ENCODE measurements around the gene NIPAL4.

Gene NIPAL4

GRCh38 chr5:157456301-157456700 is 3.7 kb upstream of the NIPAL4 start:
- ChIA-PET CTCF (interaction anchor here (1.1 to 1.7 kb wide), 2 partner anchors 16 to 128 kb away, joined by 5 read pairs; no protein-coding TSS in a partner anchor), POLR2A (no interaction called here)
- TF ChIP-seq ZBTB48 (tag by site-specific recombination; IDR thresholded peaks at IDR 0.05): no peak
- no peak for TF ChIP-seq ZNF664 (tag by site-specific recombination; IDR thresholded peaks at IDR 0.05)
- no peak for TF ChIP-seq ZFP69B (tag by site-specific recombination; IDR thresholded peaks at IDR 0.05)
- no peak for TF ChIP-seq ZNF473 (tag by site-specific recombination; IDR thresholded peaks at IDR 0.05)
- TF ChIP-seq ZNF560 (tag by site-specific recombination; IDR thresholded peaks at IDR 0.05; ENCODE audit: borderline replicate concordance): no peak
- no peak for TF ChIP-seq ZNF548 (tag by site-specific recombination; IDR thresholded peaks at IDR 0.05)
- no peak for TF ChIP-seq RBAK (tag by site-specific recombination; IDR thresholded peaks at IDR 0.05)
- no peak for TF ChIP-seq ZNF629 (tag by site-specific recombination; IDR thresholded peaks at IDR 0.05)
- TF ChIP-seq SP7 (tag by site-specific recombination; IDR thresholded peaks at IDR 0.05): no peak
- no peak for TF ChIP-seq ATF2 (tag by site-specific recombination; IDR thresholded peaks at IDR 0.05; ENCODE audit: low read depth)

GRCh38 chr5:157457391-157457790 is 2.6 kb upstream of the NIPAL4 start:
- Histone ChIP-seq H3K4me3 (ENCODE audit: low read depth, low read length) (no peak overlapping the region), H3K4me1 (ENCODE audit: control insufficient read depth, insufficient read depth, low read length) (no peaks in the 10 kb centered on the region; the same call in 1 of the 2 replicates), H3K27ac (ENCODE audit: extremely low read depth, low read depth, low read length) (no peak overlapping the region), H3K36me3 (ENCODE audit: control insufficient read depth in 2 of 2, insufficient read depth in 1 of 2, low read length in 2 of 2) (no peaks in the 10 kb centered on the region), H3K9me3 (ENCODE audit: control insufficient read depth, insufficient read depth, low read depth, low read length) (no peaks in the 10 kb centered on the region)
- POLR2A ChIA-PET: no interaction called here
- CTCF ChIA-PET: interaction anchor here (1.1 to 1.7 kb wide), 2 partner anchors 14 to 129 kb away, joined by 5 read pairs; no protein-coding TSS in a partner anchor
- TF ChIP-seq ZNF76 (tag by site-specific recombination; IDR thresholded peaks at IDR 0.05; ENCODE audit: borderline replicate concordance, low read depth) (no peak), ZBTB49 (tag by site-specific recombination; IDR thresholded peaks at IDR 0.05; ENCODE audit: low read depth) (no peak), ZNF510 (tag by site-specific recombination; IDR thresholded peaks at IDR 0.05; ENCODE audit: insufficient replicate concordance) (no peak), ZNF776 (tag by site-specific recombination; IDR thresholded peaks at IDR 0.05; ENCODE audit: borderline replicate concordance) (no peak), ZNF26 (tag by site-specific recombination; IDR thresholded peaks at IDR 0.05) (no peak), KLF1 (tag by site-specific recombination; IDR thresholded peaks at IDR 0.05) (no peak), ZNF501 (tag by site-specific recombination; IDR thresholded peaks at IDR 0.05) (no peak), SP2 (tag by site-specific recombination; IDR thresholded peaks at IDR 0.05) (no peak), ZNF416 (tag by site-specific recombination; IDR thresholded peaks at IDR 0.05) (no peak), KLF8 (tag by site-specific recombination; IDR thresholded peaks at IDR 0.05) (no peak), ZNF521 (tag by site-specific recombination; IDR thresholded peaks at IDR 0.05) (no peak), ZNF184 (tag by site-specific recombination; IDR thresholded peaks at IDR 0.05) (no peak)

More at GRCh38 chr5:157456301-157456700, 3.7 kb upstream of the NIPAL4 start:
- Histone ChIP-seq H3K4me3 (ENCODE audit: low read depth, low read length) (no peak overlapping the region), H3K4me1 (ENCODE audit: control insufficient read depth, insufficient read depth, low read length) (no peaks in the 10 kb centered on the region; the same call in 1 of the 2 replicates), H3K36me3 (ENCODE audit: control insufficient read depth in 2 of 2, insufficient read depth in 1 of 2, low read length in 2 of 2) (no peaks in the 10 kb centered on the region), H3K9me3 (ENCODE audit: control insufficient read depth, insufficient read depth, low read depth, low read length) (no peaks in the 10 kb centered on the region), H3K27ac (ENCODE audit: extremely low read depth, low read depth, low read length) (no peak overlapping the region)
